ENCODE measurements around the gene EXOC3L4. TPM values are rescaled to one million over a fixed set of nuclear protein-coding genes. Genes with fewer than 3 reads are reported as not detected.

Gene EXOC3L4
- total and polyA plus RNA-seq, 9 of the 15 experiments (the other 6 are each of a cell fraction or from before 2014, with no cell fraction given), result 0.10 to 6.7 (median 0.98) TPM; not detected in 1

DNA sequence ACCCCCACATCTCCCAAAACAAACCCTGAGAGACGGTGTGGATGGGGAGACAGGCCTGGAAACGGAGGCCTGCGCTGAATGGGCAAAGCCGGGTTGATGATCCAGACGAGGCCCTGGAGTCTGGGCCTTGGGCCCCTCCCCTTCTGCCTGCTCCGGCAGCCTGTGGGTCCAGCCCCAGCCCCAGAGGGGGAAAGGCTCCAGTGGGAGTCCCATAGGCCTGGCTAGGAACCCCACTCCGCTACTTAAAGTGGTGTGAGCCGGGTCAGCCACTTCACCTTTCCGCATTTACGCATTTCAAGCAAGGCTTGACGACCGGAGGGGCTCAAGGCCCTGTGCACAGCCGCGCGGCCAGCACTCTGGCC is 28.0 kb downstream of the EXOC3L4 start (continued):
- TF ChIP-seq SIN3A (IDR thresholded peaks at IDR 0.05; ENCODE audit: borderline replicate concordance in 2 of 2, control insufficient read depth in 1 of 2, low read depth in 2 of 2, low read length in 2 of 2) (0 out of 4 replicates have a peak, but pooled peaks of 1 of the 2 experiments have one; percentile 49), ILK (tag; IDR thresholded peaks at IDR 0.05; ENCODE audit: borderline replicate concordance, low read depth) (no peak), ZNF232 (CRISPR knock-in tag; IDR thresholded peaks at IDR 0.05) (no peak), PHF20 (IDR thresholded peaks at IDR 0.05; ENCODE audit: partially characterized antibody) (no peak), ZNF384 (IDR thresholded peaks at IDR 0.05; ENCODE audit: low read depth, low read length) (no peak), PRPF4 (IDR thresholded peaks at IDR 0.05; ENCODE audit: insufficient read depth, low read depth, low read length, poor library complexity, severe bottlenecking) (no peak), MEF2A (IDR thresholded peaks at IDR 0.05; ENCODE audit: control insufficient read depth, low read depth, low read length) (no peak), ZNF253 (CRISPR knock-in tag; conservative IDR thresholded peaks at IDR 0.05) (no peak), ZNF224 (CRISPR knock-in tag; IDR thresholded peaks at IDR 0.05) (no peak), NR2C2 (CRISPR knock-in tag; IDR thresholded peaks at IDR 0.05) (no peak), NR2C2 (tag; IDR thresholded peaks at IDR 0.05) (peak; percentile 8)
- TF ChIP-seq, protein P1, sequence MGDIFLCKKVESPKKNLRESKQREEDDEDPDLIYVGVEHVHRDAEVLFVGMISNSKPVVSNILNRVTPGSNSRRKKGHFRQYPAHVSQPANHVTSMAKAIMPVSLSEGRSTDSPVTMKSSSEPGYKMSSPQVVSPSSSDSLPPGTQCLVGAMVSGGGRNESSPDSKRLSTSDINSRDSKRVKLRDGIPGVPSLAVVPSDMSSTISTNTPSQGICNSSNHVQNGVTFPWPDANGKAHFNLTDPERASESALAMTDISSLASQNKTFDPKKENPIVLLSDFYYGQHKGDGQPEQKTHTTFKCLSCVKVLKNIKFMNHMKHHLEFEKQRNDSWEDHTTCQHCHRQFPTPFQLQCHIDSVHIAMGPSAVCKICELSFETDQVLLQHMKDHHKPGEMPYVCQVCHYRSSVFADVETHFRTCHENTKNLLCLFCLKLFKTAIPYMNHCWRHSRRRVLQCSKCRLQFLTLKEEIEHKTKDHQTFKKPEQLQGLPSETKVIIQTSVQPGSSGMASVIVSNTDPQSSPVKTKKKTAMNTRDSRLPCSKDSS (IDR thresholded peaks at IDR 0.05; ENCODE audit: low read depth, partially characterized antibody), result no peak
- TF ChIP-seq, protein P2, sequence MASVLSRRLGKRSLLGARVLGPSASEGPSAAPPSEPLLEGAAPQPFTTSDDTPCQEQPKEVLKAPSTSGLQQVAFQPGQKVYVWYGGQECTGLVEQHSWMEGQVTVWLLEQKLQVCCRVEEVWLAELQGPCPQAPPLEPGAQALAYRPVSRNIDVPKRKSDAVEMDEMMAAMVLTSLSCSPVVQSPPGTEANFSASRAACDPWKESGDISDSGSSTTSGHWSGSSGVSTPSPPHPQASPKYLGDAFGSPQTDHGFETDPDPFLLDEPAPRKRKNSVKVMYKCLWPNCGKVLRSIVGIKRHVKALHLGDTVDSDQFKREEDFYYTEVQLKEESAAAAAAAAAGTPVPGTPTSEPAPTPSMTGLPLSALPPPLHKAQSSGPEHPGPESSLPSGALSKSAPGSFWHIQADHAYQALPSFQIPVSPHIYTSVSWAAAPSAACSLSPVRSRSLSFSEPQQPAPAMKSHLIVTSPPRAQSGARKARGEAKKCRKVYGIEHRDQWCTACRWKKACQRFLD (CRISPR knock-in tag; IDR thresholded peaks at IDR 0.05), result no peak
- TF ChIP-seq, protein P3, sequence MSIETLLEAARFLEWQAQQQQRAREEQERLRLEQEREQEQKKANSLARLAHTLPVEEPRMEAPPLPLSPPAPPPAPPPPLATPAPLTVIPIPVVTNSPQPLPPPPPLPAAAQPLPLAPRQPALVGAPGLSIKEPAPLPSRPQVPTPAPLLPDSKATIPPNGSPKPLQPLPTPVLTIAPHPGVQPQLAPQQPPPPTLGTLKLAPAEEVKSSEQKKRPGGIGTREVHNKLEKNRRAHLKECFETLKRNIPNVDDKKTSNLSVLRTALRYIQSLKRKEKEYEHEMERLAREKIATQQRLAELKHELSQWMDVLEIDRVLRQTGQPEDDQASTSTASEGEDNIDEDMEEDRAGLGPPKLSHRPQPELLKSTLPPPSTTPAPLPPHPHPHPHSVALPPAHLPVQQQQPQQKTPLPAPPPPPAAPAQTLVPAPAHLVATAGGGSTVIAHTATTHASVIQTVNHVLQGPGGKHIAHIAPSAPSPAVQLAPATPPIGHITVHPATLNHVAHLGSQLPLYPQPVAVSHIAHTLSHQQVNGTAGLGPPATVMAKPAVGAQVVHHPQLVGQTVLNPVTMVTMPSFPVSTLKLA (conservative IDR thresholded peaks at IDR 0.05), result no peak
- TF ChIP-seq, protein P4, sequence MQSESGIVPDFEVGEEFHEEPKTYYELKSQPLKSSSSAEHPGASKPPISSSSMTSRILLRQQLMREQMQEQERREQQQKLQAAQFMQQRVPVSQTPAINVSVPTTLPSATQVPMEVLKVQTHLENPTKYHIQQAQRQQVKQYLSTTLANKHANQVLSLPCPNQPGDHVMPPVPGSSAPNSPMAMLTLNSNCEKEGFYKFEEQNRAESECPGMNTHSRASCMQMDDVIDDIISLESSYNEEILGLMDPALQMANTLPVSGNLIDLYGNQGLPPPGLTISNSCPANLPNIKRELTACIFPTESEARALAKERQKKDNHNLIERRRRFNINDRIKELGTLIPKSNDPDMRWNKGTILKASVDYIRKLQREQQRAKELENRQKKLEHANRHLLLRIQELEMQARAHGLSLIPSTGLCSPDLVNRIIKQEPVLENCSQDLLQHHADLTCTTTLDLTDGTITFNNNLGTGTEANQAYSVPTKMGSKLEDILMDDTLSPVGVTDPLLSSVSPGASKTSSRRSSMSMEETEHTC (IDR thresholded peaks at IDR 0.05), result no peak
- TF ChIP-seq, protein P5, sequence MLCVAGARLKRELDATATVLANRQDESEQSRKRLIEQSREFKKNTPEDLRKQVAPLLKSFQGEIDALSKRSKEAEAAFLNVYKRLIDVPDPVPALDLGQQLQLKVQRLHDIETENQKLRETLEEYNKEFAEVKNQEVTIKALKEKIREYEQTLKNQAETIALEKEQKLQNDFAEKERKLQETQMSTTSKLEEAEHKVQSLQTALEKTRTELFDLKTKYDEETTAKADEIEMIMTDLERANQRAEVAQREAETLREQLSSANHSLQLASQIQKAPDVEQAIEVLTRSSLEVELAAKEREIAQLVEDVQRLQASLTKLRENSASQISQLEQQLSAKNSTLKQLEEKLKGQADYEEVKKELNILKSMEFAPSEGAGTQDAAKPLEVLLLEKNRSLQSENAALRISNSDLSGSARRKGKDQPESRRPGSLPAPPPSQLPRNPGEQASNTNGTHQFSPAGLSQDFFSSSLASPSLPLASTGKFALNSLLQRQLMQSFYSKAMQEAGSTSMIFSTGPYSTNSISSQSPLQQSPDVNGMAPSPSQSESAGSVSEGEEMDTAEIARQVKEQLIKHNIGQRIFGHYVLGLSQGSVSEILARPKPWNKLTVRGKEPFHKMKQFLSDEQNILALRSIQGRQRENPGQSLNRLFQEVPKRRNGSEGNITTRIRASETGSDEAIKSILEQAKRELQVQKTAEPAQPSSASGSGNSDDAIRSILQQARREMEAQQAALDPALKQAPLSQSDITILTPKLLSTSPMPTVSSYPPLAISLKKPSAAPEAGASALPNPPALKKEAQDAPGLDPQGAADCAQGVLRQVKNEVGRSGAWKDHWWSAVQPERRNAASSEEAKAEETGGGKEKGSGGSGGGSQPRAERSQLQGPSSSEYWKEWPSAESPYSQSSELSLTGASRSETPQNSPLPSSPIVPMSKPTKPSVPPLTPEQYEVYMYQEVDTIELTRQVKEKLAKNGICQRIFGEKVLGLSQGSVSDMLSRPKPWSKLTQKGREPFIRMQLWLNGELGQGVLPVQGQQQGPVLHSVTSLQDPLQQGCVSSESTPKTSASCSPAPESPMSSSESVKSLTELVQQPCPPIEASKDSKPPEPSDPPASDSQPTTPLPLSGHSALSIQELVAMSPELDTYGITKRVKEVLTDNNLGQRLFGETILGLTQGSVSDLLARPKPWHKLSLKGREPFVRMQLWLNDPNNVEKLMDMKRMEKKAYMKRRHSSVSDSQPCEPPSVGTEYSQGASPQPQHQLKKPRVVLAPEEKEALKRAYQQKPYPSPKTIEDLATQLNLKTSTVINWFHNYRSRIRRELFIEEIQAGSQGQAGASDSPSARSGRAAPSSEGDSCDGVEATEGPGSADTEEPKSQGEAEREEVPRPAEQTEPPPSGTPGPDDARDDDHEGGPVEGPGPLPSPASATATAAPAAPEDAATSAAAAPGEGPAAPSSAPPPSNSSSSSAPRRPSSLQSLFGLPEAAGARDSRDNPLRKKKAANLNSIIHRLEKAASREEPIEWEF (CRISPR knock-in tag; IDR thresholded peaks at IDR 0.05), result no peak
